Suppressor macrophage treated with lipopolysaccharide for 4 hours (primary cell): ENCODE results near the gene COBLL1.
"Not testable (repeated sequence)": the region's sequence is repeated elsewhere in the genome, so short reads cannot be mapped to it uniquely, and the experiment has no call there.

Experiments used
- DNase-seq: peaks from one replicate; pipeline ENCODE4 v3.0.0-alpha.2; 2020

Gene COBLL1

DNA sequence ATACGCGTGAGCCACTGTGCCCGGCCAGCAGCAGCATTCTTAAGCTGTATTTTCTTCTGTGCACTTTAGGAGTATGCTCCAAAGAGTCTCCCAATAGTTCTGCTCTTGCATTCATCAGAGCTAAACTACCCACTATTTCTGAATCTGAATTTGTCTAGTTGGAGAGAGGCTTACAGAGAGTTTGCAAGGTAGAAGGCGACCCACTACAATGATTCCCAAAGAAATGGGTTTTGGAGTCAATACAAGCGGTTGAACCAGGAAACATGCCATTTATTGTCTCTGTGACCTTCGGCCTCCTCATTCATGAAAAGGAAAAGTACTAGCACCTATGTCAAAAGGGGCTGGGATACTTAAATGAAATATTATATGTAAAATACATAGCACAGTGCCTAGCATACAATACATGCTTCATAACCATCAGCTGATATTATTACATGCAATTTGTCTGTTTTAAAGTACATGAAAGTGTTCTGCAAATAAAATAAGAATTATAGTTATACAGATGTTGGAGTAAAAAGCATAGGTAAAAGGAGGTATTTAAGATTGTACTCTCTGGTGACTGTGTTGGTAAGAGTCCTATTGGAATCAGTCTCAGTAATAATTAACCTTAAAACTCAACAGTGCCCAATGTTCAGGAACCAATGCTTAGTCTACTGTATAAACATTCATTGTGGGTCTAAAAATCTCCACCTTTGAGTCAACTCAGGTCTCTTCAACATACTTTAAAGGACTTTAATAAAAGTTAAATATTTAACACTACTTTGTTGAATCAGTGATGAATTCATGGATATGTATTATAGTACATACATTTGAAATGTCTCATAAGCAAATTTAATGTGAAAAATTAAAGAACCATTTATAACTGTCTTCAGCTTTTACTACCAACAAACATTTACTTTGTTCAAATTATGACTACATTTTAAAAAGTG lies 130.5 kb downstream of the COBLL1 start:
- DNase-seq: no peak

GRCh38 chr2:164710252-164710836 lies 131.3 kb downstream of the COBLL1 start:
- DNase-seq: not testable (repeated sequence)

- no peak for DNase-seq
Observed at GRCh38 chr2:164706522-164706921, 135.1 kb downstream of the COBLL1 start.

DNA sequence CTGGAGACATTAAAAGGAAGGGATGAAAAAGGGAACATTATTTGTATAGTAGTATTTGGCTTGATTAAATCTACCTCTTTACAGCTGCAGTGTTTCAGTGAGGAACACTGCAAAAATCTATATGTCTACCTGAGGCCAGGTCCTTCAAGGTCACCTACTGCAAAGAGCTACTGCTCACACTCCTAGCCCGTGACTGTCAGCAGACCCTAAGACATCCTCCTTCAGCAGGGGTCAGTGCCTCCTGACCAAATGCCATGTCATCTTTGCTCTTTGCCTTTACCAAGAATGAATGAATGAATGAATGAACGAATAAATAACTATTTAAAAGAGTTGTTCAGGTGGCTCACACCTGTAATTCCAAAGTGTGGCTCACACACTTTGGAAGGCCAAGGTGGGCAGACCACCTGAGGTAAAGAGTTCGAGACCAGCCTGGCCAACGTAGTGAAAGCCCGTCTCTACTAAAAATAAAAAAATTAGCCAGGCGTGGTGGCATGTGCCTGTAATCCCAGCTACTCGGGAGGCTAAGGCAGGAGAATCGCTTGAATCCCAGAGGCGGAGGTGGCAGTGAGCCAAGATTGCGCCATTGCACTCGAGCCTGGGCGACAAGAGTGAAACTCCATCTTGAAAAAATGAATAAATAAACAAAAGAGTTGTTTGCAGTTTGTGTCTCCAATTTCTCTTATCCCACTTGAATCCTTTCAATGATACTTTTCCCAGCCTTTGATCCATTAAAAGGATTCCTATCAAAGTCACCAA lies 136.0 kb downstream of the COBLL1 start:
- DNase-seq: no peak

- DNase-seq: no peak
Observed at GRCh38 chr2:164703915-164704706, 137.5 kb downstream of the COBLL1 start.

DNA sequence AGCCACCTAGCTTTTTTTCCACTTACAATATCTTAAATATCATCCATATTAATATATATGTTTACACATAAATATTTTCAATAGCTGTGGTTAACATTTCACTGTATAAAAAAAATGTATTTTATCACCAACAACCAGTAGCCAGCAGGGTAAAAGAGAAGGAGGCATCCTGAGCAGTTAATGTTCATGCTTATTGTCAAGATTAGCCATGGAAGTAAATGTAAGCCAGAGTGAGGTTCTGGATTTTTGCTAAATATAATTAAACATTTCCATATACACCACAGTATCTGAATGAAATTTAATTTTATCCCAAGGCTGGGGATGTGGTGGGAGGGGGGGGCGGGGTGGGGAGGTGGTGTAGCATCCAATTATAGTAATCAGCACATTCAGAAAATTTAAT lies 140.1 kb downstream of the COBLL1 start:
- DNase-seq: no peak

DNA sequence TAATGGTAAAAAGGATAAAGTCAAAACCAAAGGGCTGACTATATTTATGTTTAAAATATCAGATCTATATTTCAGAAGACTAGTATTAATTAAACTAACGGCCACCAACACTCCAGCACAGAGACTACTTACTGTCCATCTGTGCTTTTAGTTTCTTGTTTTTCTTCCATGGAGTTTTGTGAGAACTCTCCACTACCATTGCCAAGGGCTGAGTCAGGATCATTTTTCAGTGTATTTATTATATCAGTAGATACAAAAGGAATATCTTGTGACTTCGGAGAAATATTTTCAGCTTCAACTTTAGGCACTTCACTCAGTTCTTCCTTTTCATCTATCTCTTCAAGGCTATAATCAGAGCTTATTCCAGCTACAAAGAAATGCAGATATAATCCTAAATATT lies 141.2 kb downstream of the COBLL1 start:
- no peak for DNase-seq

DNA sequence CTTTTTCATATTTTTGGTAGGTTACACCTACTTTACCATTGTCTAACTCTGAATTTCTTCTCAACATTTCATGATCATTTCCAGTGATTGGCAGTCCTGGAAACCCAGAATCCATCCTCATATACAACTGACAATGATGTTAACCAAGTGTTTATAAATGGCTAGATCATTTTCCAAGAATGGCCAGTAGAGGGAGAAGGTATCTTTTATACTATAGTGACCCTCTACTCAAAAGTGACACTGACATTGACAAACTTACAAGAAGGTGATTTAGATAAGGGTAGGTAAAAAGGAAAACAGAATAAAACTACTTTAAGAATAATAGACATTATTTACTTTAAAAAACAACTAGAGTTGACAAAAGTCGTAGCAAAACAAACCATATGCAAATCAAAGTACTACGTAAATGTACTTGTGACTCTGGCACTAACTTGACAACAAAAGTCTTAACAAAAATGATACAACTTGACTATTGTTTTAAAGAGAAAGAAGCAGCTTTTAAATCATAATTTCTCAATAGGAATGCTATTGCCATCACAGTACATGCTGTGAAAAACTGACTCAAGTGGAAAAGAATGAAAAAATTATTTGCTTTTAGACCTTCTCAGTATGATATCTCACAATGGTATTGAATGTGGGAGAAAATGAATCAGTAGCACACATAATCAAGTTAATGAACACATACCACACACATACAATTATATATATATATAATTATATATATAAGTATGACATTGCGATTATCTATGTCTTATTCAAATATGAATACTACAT lies 143.7 kb downstream of the COBLL1 start:
- peak; percentile 10 for DNase-seq

DNA sequence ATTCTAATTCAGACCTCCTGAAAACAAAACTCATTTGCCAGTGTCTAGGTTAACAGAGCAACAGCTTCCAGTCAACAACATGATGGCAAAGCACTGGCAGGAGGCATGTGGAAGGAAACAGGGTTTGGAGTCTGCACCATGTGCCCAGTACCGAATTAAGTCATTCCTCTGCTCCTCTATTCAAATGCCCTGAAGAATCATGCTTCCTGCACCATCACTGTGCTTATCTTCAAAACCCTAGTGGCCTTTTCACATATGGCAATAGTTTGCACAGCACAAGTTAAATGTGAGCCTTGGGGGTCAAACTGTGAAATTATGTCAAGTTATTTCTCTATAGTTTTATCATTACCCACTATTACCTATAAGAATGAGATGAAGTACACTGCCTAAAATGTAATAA lies 145.0 kb downstream of the COBLL1 start:
- DNase-seq: no peak

DNA sequence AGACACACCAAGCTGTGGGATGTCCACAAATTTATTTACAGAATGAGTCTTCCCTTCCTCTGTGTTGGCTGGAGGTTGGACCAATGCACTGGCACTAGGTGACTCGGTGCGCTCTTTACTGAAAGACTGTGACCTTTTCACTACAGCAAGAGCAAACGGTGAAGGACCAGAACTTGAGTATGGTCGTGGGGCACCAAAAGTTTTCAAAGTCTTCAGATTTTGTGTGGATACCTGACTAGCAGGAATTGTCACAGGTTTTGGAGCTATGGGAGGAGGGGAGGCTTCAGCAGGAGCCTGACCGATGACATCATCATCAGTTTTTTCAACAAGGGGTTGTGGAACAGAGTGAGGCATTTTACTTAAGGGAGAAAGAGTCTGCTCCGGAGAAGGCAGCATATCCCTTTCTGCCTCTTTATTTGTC lies 147.3 kb downstream of the COBLL1 start:
- no peak for DNase-seq

GRCh38 chr2:164693834-164694233 lies 147.8 kb downstream of the COBLL1 start:
- no peak for DNase-seq

DNA sequence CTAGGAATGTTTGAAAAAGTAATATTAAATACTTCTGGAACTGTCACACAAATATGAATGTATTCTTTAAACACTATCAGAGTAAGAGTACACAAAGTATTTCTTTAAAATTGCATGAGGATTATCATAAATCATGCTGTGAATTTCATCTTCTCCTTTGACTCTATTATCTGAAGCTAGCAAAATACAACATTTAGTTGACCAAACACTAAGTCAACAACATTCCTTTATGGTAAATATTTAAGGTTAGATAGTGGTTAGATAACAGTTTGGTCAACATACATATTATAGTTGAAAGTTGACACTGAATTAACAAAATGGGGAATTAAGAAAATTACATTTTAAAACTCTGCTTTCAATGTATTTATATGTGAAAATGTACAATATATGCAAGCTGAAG lies 148.2 kb downstream of the COBLL1 start:
- DNase-seq: no peak

DNA sequence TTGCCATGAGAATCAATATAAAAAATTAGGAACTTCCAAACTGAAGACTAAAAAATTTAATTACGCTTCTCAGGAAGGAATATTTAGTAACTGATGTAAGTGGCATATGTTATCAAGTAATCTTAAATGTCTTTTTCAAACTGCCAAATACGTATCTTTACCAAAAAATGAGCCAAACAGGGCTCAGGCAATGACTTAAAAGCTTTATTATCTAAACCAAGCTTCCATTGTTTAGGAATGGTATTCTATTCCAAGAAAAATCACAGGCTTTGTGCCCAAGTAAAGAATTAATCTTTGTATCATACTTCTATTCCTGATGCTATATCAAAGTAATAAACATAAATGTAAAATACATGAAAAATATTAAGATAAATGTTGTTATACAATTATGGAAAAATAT lies 148.7 kb downstream of the COBLL1 start:
- DNase-seq: no peak

DNA sequence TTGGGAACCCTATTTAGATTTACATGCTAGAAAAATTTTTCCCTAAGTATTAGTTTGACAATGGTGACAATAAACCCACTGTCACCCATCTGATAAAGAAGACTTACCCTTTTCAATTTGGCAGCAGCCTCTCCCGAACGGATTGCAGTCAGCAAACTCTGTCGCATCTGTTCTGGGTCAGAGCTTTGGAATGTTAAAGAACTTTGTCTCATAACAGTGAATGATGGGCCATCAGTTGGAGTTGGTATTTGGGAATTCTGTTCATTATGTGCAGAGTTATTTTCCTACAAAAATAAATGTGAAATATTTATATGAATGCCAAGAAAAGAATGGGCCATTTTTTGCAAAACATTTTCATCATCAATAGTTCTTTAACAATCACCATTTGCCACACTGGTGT lies 149.5 kb downstream of the COBLL1 start:
- no peak for DNase-seq

- no peak for DNase-seq
Observed at GRCh38 chr2:164691346-164691887, 150.2 kb downstream of the COBLL1 start.

- DNase-seq: no peak
Observed at GRCh38 chr2:164690361-164690760, 151.3 kb downstream of the COBLL1 start.

DNA sequence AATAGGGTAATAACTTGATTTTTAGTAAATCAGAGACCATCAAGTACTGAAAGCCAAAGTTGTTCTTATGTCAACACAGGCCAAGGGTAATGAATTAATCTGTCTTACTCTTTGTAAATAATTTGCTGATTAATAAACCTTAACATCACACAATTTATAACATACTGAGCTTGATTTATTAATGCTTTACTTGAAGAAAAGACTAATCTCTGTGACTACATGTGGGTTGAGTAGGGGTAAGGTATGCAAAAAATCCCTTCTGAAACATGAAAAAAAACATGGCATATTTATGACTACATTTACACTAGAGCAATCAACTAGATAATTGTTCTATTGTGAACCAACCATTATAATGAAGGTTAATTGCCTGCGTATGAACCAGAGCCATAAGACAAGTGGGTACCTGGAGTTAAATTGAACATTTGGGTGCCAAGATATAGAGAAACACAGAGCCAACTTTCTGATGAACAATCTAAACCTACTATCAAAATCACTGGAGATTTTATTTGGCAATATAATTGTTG lies 152.7 kb downstream of the COBLL1 start:
- no peak for DNase-seq

DNA sequence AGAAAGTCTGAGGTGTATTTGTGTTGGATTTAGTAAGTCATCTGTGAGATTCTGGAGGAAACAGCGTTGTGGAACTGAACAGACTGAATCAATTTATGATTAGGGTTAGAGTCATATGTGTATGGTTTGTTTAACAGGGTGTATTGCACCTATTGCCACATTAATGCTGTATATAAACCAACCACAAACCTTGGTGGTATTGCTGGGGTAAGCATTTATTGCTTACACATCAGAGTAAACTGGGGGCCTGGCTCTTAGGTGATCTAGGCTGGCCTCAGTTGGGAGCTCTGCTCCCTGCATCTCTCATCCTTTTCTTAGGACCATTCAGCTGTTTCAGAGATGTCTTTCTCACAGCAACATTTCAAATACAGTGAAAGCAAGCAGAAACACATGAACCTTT lies 160.6 kb downstream of the COBLL1 start:
- no peak for DNase-seq

DNA sequence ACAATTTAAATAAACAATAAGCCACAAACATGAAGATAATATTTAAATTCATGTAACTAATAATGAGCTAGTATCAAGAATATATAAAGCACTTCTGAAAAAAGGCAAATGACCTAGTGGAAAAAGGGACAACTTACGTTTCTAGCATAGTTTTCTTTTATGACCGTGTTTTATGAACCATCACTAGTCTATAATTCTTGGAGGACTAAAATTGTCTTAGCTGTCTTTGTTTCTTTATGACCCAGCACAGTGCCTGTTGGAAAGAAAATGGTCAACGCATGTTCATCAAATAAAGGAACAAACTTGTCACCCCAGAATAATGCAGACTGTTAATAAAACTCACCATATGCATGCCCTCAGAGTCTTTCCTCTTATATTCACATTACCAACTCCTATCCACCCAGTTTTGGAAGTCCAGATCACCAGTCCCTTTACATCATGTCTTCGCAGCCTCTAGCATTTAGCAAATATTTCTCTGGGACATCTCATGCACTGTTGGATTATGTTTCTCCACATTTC lies 162.9 kb downstream of the COBLL1 start:
- DNase-seq: no peak

DNA sequence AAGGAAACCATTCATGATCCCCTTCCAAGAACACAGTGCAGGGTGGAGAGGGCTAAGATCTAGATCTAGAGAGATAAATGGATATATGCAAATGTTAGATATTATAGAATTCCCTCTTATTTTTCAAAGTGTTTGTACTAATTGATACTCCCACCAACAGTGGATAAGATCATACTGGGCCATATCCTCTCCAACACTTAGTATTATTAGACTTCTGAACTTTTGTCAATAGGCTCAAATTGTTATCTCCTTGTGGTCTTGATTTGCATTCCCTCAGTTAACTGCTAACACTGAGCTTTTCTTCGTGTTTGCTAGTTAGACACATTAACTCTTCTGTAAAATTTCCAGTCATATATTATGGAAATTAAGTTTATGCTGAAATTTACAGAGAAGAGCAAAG lies 163.9 kb downstream of the COBLL1 start:
- DNase-seq: no peak

- no peak for DNase-seq
Observed at GRCh38 chr2:164677271-164677670, 164.4 kb downstream of the COBLL1 start.
